Liver (tissue), 9 donors: Measurements from ENCODE around the gene ABL2. TPM values are rescaled to one million over a fixed set of nuclear protein-coding genes. Genes with fewer than 3 reads are reported as not detected.

Experiments
- DNase-seq: peaks from one replicate; pipeline ENCODE4 v3.0.0-alpha.2; 2017; ENCODE audit warnings: low spot score
- H3K27ac ChIP-seq, 2 donors: one replicate each; pipeline ENCODE4 v1.7.0; 2013; ENCODE audit warnings: inconsistent platforms in 2 of 2, low read length in 2 of 2, control low read depth in 1 of 2, low read depth in 1 of 2, mild to moderate bottlenecking in 1 of 2
- H3K27me3 ChIP-seq, 4 donors: one replicate each; pipeline versions ENCODE4 v1.6.1 to v1.7.0; 2013; ENCODE audit warnings: low read length in 3 of 4, inconsistent platforms in 1 of 4, mild to moderate bottlenecking in 1 of 4, moderate library complexity in 1 of 4; ENCODE audit not compliant: control insufficient read depth in 4 of 4, insufficient read depth in 4 of 4
- H3K36me3 ChIP-seq, 4 donors: one replicate each; pipeline versions ENCODE4 v1.6.1 to v1.7.0; 2013; ENCODE audit warnings: low read length in 3 of 4, mild to moderate bottlenecking in 3 of 4, low read depth in 1 of 4, moderate library complexity in 1 of 4; ENCODE audit not compliant: control insufficient read depth in 4 of 4, insufficient read depth in 3 of 4
- H3K4me1 ChIP-seq, 4 donors: one replicate each; pipeline versions ENCODE4 v1.6.1 to v1.7.0; 2013; ENCODE audit warnings: low read length in 3 of 4, mild to moderate bottlenecking in 3 of 4, moderate library complexity in 1 of 4; ENCODE audit not compliant: control insufficient read depth in 4 of 4, insufficient read depth in 4 of 4
- H3K4me3 ChIP-seq, 3 donors: one replicate each; pipeline versions ENCODE4 v1.6.1 to v1.7.0; 2013; ENCODE audit warnings: low read length in 3 of 3, control low read depth in 1 of 3, low read depth in 1 of 3, mild to moderate bottlenecking in 1 of 3
- H3K9ac ChIP-seq, 2 donors: one replicate each; pipeline ENCODE4 v1.7.0; 2013; ENCODE audit warnings: low read length in 2 of 2, mild to moderate bottlenecking in 2 of 2, moderate library complexity in 2 of 2, control low read depth in 1 of 2, low read depth in 1 of 2
- H3K9me3 ChIP-seq, 4 donors: one replicate each; pipeline versions ENCODE4 v1.6.1 to v1.7.0; 2013; ENCODE audit warnings: low read length in 3 of 4; ENCODE audit not compliant: control insufficient read depth in 4 of 4
- EGR1 ChIP-seq, 2 donors: IDR thresholded peaks; 2 replicates each; pipeline ENCODE4 v1.6.1; 2016 to 2018; ENCODE audit warnings: antibody characterized with exemption in 2 of 2, low read depth in 2 of 2
- FOXA1 ChIP-seq: IDR thresholded peaks from 2 replicates; pipeline ENCODE4 v1.6.1; 2016; ENCODE audit warnings: antibody characterized with exemption
- FOXA2 ChIP-seq: IDR thresholded peaks from 2 replicates; pipeline ENCODE4 v1.6.1; 2016; ENCODE audit warnings: antibody characterized with exemption
- GABPA ChIP-seq, 2 donors: IDR thresholded peaks in 1 of 2; conservative IDR thresholded peaks in 1 of 2; 2 replicates each; pipeline ENCODE4 v1.6.1; 2016; ENCODE audit warnings: antibody characterized with exemption in 2 of 2, mild to moderate bottlenecking in 1 of 2, moderate library complexity in 1 of 2
- HNF4A ChIP-seq, 2 donors: conservative IDR thresholded peaks; 2 replicates each; pipeline ENCODE4 v1.6.1; 2016; ENCODE audit warnings: antibody characterized with exemption in 2 of 2, mild to moderate bottlenecking in 2 of 2
- HNF4G ChIP-seq: IDR thresholded peaks from 2 replicates; pipeline ENCODE4 v1.6.1; 2016; ENCODE audit warnings: antibody characterized with exemption
- JUND ChIP-seq, 2 donors: IDR thresholded peaks; 2 replicates each; pipeline ENCODE4 v1.6.1; 2016; ENCODE audit warnings: antibody characterized with exemption in 2 of 2
- NR2F2 ChIP-seq: IDR thresholded peaks from 2 replicates; pipeline ENCODE4 v1.6.1; 2016; ENCODE audit warnings: antibody characterized with exemption
- RAD21 ChIP-seq, 2 donors: IDR thresholded peaks; 2 replicates each; pipeline ENCODE4 v1.6.1; 2016; ENCODE audit warnings: antibody characterized with exemption in 2 of 2, mild to moderate bottlenecking in 2 of 2
- RXRA ChIP-seq, 2 donors: IDR thresholded peaks; 2 replicates each; pipeline ENCODE4 v1.6.1; 2017 to 2018; ENCODE audit warnings: antibody characterized with exemption in 2 of 2, mild to moderate bottlenecking in 1 of 2
- SP1 ChIP-seq: IDR thresholded peaks from 2 replicates; pipeline ENCODE4 v1.6.1; 2018; ENCODE audit warnings: antibody characterized with exemption, mild to moderate bottlenecking
- YY1 ChIP-seq: IDR thresholded peaks from 2 replicates; pipeline ENCODE4 v1.6.1; 2016; ENCODE audit warnings: antibody characterized with exemption, mild to moderate bottlenecking
- WGBS: extraction: QIAGEN DNeasy Blood & Tissue Kit; methylation state at CpG from one replicate; pipeline ENCODE4 v1.1.7; 2013; 5-methylcytosine and 5-hydroxymethylcytosine counted together
- polyA plus RNA-seq, 2 donors: library from polyadenylated mRNA; stranded (reverse) in 1 of 2; unstranded in 1 of 2; fragments of 200-250 nt in 1 of 2; fragments of >200 nt in 1 of 2; fragmentation: Nextera tagmentation in 1 of 2; extraction: Ambion mirVana in 1 of 2; gene quantifications; one replicate each; pipeline versions ENCODE4 v1.2.1 to v1.2.3, GENCODE V29; 2013 to 2015
- total RNA-seq, 2 donors: library from RNA; depleted of rRNA; stranded (reverse); fragments of >200 nt; gene quantifications; one replicate each; pipeline ENCODE4 v1.2.3, GENCODE V29; 2014
- TF ChIP-seq, protein P1 (sequence below): fragments of 150-350 bp; IDR thresholded peaks from 2 replicates; pipeline ENCODE4 v1.5.1; 2017; ENCODE audit warnings: improper control_type of control experiment, low read depth, low read length; ENCODE audit not compliant: missing input control
- TF ChIP-seq, protein P2 (sequence below): IDR thresholded peaks from 2 replicates; pipeline ENCODE4 v1.6.1; 2016; ENCODE audit warnings: antibody characterized with exemption, mild to moderate bottlenecking
- TF ChIP-seq, protein P3 (sequence below): IDR thresholded peaks from 2 replicates; pipeline ENCODE4 v1.6.1; 2016; ENCODE audit warnings: antibody characterized with exemption
- TF ChIP-seq, protein P4 (sequence below): IDR thresholded peaks from 2 replicates; pipeline ENCODE4 v1.6.1; 2016; ENCODE audit warnings: antibody characterized with exemption
- TF ChIP-seq, protein P5 (sequence below): IDR thresholded peaks from 2 replicates; pipeline ENCODE4 v1.6.1; 2016; ENCODE audit warnings: antibody characterized with exemption
- donor health status: healthy.
- donor health status: healthy.
- donor health status: healthy.
- donor health status: healthy.
- donor health status: healthy.

ABL2 gene
- total and polyA plus RNA-seq, 4 donors, result 1.8 to 7.8 (median 3.4) TPM

DNA sequence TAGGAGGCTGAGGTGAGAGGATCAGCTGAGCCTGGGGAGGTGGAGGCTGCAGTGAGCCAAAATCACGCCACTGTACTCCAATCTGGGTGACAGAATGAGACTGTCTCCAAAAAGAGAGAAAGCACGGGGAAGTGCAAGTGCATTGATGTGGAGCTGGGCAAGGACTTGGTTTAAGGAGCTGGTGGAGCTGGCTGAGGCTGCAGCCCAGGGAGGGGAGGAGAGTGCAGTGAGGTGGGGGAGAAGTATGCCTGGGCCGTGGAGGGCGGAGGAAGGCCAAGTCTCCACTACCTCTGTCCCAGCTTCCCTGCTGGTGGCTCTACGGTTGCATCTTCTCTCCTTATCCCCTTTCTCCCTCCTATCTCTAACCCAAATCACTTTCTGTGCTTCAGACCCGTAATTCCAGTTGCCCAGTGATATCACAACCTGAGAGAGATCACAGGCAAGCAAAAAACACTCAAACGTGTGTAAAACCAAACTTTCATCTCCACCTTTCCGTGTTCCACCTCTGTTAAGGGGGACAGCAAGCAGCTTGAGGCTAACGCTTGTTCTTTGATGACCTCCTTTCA is 136.5 kb downstream of the ABL2 start:
- TF ChIP-seq HNF4G (no peak), GABPA (IDR thresholded peaks at IDR 0.05 in 1 of 2, conservative IDR thresholded peaks at IDR 0.05 in 1 of 2) (no peak), NR2F2 (no peak), JUND (IDR thresholded peaks at IDR 0.05) (no peak), SP1 (no peak), FOXA1 (no peak), YY1 (no peak), HNF4A (conservative IDR thresholded peaks at IDR 0.05) (no peak), RAD21 (IDR thresholded peaks at IDR 0.05) (no peak), RXRA (IDR thresholded peaks at IDR 0.05) (no peak), EGR1 (IDR thresholded peaks at IDR 0.05; ENCODE audit: low read depth in 2 of 2) (no peak), FOXA2 (no peak)
- TF ChIP-seq, protein P1, sequence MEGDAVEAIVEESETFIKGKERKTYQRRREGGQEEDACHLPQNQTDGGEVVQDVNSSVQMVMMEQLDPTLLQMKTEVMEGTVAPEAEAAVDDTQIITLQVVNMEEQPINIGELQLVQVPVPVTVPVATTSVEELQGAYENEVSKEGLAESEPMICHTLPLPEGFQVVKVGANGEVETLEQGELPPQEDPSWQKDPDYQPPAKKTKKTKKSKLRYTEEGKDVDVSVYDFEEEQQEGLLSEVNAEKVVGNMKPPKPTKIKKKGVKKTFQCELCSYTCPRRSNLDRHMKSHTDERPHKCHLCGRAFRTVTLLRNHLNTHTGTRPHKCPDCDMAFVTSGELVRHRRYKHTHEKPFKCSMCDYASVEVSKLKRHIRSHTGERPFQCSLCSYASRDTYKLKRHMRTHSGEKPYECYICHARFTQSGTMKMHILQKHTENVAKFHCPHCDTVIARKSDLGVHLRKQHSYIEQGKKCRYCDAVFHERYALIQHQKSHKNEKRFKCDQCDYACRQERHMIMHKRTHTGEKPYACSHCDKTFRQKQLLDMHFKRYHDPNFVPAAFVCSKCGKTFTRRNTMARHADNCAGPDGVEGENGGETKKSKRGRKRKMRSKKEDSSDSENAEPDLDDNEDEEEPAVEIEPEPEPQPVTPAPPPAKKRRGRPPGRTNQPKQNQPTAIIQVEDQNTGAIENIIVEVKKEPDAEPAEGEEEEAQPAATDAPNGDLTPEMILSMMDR, result no peak
- TF ChIP-seq, protein P2, sequence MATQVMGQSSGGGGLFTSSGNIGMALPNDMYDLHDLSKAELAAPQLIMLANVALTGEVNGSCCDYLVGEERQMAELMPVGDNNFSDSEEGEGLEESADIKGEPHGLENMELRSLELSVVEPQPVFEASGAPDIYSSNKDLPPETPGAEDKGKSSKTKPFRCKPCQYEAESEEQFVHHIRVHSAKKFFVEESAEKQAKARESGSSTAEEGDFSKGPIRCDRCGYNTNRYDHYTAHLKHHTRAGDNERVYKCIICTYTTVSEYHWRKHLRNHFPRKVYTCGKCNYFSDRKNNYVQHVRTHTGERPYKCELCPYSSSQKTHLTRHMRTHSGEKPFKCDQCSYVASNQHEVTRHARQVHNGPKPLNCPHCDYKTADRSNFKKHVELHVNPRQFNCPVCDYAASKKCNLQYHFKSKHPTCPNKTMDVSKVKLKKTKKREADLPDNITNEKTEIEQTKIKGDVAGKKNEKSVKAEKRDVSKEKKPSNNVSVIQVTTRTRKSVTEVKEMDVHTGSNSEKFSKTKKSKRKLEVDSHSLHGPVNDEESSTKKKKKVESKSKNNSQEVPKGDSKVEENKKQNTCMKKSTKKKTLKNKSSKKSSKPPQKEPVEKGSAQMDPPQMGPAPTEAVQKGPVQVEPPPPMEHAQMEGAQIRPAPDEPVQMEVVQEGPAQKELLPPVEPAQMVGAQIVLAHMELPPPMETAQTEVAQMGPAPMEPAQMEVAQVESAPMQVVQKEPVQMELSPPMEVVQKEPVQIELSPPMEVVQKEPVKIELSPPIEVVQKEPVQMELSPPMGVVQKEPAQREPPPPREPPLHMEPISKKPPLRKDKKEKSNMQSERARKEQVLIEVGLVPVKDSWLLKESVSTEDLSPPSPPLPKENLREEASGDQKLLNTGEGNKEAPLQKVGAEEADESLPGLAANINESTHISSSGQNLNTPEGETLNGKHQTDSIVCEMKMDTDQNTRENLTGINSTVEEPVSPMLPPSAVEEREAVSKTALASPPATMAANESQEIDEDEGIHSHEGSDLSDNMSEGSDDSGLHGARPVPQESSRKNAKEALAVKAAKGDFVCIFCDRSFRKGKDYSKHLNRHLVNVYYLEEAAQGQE, result no peak
- TF ChIP-seq, protein P3, sequence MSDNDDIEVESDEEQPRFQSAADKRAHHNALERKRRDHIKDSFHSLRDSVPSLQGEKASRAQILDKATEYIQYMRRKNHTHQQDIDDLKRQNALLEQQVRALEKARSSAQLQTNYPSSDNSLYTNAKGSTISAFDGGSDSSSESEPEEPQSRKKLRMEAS, result no peak
- TF ChIP-seq, protein P4, sequence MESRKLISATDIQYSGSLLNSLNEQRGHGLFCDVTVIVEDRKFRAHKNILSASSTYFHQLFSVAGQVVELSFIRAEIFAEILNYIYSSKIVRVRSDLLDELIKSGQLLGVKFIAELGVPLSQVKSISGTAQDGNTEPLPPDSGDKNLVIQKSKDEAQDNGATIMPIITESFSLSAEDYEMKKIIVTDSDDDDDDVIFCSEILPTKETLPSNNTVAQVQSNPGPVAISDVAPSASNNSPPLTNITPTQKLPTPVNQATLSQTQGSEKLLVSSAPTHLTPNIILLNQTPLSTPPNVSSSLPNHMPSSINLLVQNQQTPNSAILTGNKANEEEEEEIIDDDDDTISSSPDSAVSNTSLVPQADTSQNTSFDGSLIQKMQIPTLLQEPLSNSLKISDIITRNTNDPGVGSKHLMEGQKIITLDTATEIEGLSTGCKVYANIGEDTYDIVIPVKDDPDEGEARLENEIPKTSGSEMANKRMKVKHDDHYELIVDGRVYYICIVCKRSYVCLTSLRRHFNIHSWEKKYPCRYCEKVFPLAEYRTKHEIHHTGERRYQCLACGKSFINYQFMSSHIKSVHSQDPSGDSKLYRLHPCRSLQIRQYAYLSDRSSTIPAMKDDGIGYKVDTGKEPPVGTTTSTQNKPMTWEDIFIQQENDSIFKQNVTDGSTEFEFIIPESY, result no peak
- TF ChIP-seq, protein P5, sequence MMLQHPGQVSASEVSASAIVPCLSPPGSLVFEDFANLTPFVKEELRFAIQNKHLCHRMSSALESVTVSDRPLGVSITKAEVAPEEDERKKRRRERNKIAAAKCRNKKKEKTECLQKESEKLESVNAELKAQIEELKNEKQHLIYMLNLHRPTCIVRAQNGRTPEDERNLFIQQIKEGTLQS, result no peak
- Histone ChIP-seq H3K4me1 (peaks cover 24 to 78% (median 71%) of the 10 kb centered on the region in 4 donors), H3K36me3 (peaks cover 5 to 32% (median 26%) of the 10 kb centered on the region in 4 donors), H3K27me3 (no peaks in the 10 kb centered on the region), H3K9me3 (no peaks in the 10 kb centered on the region), H3K9ac (no peak overlapping the region), H3K27ac (no peak overlapping the region), H3K4me3 (no peak overlapping the region)
- 92% methylated on average over 9 of the region's 9 CpGs for WGBS
- DNase-seq, result no peak
